Measurements from ENCODE around the gene TENM3. TPM values are rescaled to one million over a fixed set of nuclear protein-coding genes. Genes with fewer than 3 reads are reported as not detected.

The TENM3 gene
- total RNA-seq, 2 experiments from 2014 or later, result not detected

- Histone ChIP-seq H3K27ac (ENCODE audit: low read depth, low read length, poor library complexity, severe bottlenecking) (no peak overlapping the region), H3K4me2 (ENCODE audit: low read length) (no peak overlapping the region), H3K9me3 (ENCODE audit: low read length) (no peaks in the 10 kb centered on the region), H3K4me1 (ENCODE audit: insufficient read depth, low read length, poor library complexity, severe bottlenecking) (no peaks in the 10 kb centered on the region), H3K4me3 (ENCODE audit: low read depth, low read length, poor library complexity, severe bottlenecking) (no peak overlapping the region), H3K79me2 (ENCODE audit: insufficient read depth, low read depth, low read length) (no peaks in the 10 kb centered on the region), H2AFZ (ENCODE audit: low read length) (no peak overlapping the region), H4K20me1 (ENCODE audit: insufficient read depth, low read length) (no peaks in the 10 kb centered on the region), H3K36me3 (ENCODE audit: insufficient read depth, low read length) (no peaks in the 10 kb centered on the region), H3K9me2 (ENCODE audit: insufficient read depth, low read length) (no peaks in the 10 kb centered on the region)
- POLR2A ChIA-PET, result no interaction called here
- TF ChIP-seq CTCF (conservative IDR thresholded peaks at IDR 0.05; ENCODE audit: low read length) (no peak), EZH2phosphoT487 (IDR thresholded peaks at IDR 0.05; ENCODE audit: borderline replicate concordance, low read depth, low read length) (no peak)
- BruUV-seq (replicated peaks), result no TSS peak
- no peak for DNase-seq (ENCODE audit: low spot score)
- CTCF ChIA-PET (ENCODE audit: unreplicated experiment), result no interaction called here
- intact Hi-C loops (cut with micrococcal nuclease; ENCODE audit: unreplicated experiment), result no loop called here
Observed at GRCh38 chr4:182694551-182694950, 451.3 kb downstream of the TENM3 start.

- Histone ChIP-seq H3K9me3 (ENCODE audit: low read length) (no peaks in the 10 kb centered on the region), H2AFZ (ENCODE audit: low read length) (no peak overlapping the region), H3K4me2 (ENCODE audit: low read length) (no peak overlapping the region), H3K27ac (ENCODE audit: low read depth, low read length, poor library complexity, severe bottlenecking) (no peak overlapping the region), H3K4me1 (ENCODE audit: insufficient read depth, low read length, poor library complexity, severe bottlenecking) (no peaks in the 10 kb centered on the region), H4K20me1 (ENCODE audit: insufficient read depth, low read length) (no peaks in the 10 kb centered on the region), H3K9me2 (ENCODE audit: insufficient read depth, low read length) (no peaks in the 10 kb centered on the region), H3K4me3 (ENCODE audit: low read depth, low read length, poor library complexity, severe bottlenecking) (no peak overlapping the region), H3K79me2 (ENCODE audit: insufficient read depth, low read depth, low read length) (no peaks in the 10 kb centered on the region), H3K36me3 (ENCODE audit: insufficient read depth, low read length) (no peaks in the 10 kb centered on the region)
- no peak for TF ChIP-seq EZH2phosphoT487 (IDR thresholded peaks at IDR 0.05; ENCODE audit: borderline replicate concordance, low read depth, low read length)
- no peak for TF ChIP-seq CTCF (conservative IDR thresholded peaks at IDR 0.05; ENCODE audit: low read length)
- no TSS peak for BruUV-seq (replicated peaks)
- intact Hi-C loops (cut with micrococcal nuclease; ENCODE audit: unreplicated experiment), result no loop called here
- CTCF ChIA-PET (ENCODE audit: unreplicated experiment), result no interaction called here
- POLR2A ChIA-PET, result no interaction called here
- DNase-seq (ENCODE audit: low spot score), result no peak
Observed at GRCh38 chr4:182695009-182695408, 451.8 kb downstream of the TENM3 start.

GRCh38 chr4:182695842-182696241, 452.6 kb downstream of the TENM3 start:
- no peak for TF ChIP-seq CTCF (conservative IDR thresholded peaks at IDR 0.05; ENCODE audit: low read length)
- no peak for TF ChIP-seq EZH2phosphoT487 (IDR thresholded peaks at IDR 0.05; ENCODE audit: borderline replicate concordance, low read depth, low read length)
- ChIA-PET CTCF (ENCODE audit: unreplicated experiment) (no interaction called here), POLR2A (no interaction called here)
- BruUV-seq (replicated peaks), result no TSS peak
- no peak for DNase-seq (ENCODE audit: low spot score)
- Histone ChIP-seq H3K4me3 (ENCODE audit: low read depth, low read length, poor library complexity, severe bottlenecking) (no peak overlapping the region), H3K9me2 (ENCODE audit: insufficient read depth, low read length) (no peaks in the 10 kb centered on the region), H3K9me3 (ENCODE audit: low read length) (no peaks in the 10 kb centered on the region), H3K36me3 (ENCODE audit: insufficient read depth, low read length) (no peaks in the 10 kb centered on the region), H3K27ac (ENCODE audit: low read depth, low read length, poor library complexity, severe bottlenecking) (no peak overlapping the region), H3K4me2 (ENCODE audit: low read length) (no peak overlapping the region), H3K4me1 (ENCODE audit: insufficient read depth, low read length, poor library complexity, severe bottlenecking) (no peaks in the 10 kb centered on the region), H4K20me1 (ENCODE audit: insufficient read depth, low read length) (no peaks in the 10 kb centered on the region), H3K79me2 (ENCODE audit: insufficient read depth, low read depth, low read length) (no peaks in the 10 kb centered on the region), H2AFZ (ENCODE audit: low read length) (no peak overlapping the region)
- intact Hi-C loops (cut with micrococcal nuclease; ENCODE audit: unreplicated experiment), result no loop called here

Measured in OCI-LY7 (cell line).